Karpas-422 (cell line): Measurements from ENCODE around the gene ZNF785. TPM values are rescaled to one million over a fixed set of nuclear protein-coding genes. Genes with fewer than 3 reads are reported as not detected.
A peak's percentile ranks its signal among the peaks of the same experiment; 100 is the strongest.
"Not testable (repeated sequence)": the region's sequence is repeated elsewhere in the genome, so short reads cannot be mapped to it uniquely, and the experiment has no call there.

Experiments
- DNase-seq: peaks from one replicate; pipeline ENCODE4 v3.0.0-alpha.2; 2015
- H2AFZ ChIP-seq: fragments of 200-600 bp; sonication (generic); 2 replicates; pipeline ENCODE4 v1.6.1; 2014; ENCODE audit warnings: antibody characterized with exemption, low read length, mixed read lengths
- H3K27ac ChIP-seq: fragments of 200-600 bp; sonication (generic); 2 replicates; pipeline ENCODE4 v1.5.1; 2014; ENCODE audit warnings: mild to moderate bottlenecking, low read length, moderate library complexity
- H3K27me3 ChIP-seq: fragments of 200-600 bp; sonication (generic); 2 replicates; pipeline ENCODE4 v1.6.1; 2014; ENCODE audit warnings: low read length, mixed read lengths
- H3K36me3 ChIP-seq: fragments of 200-600 bp; sonication (generic); 2 replicates; pipeline ENCODE4 v1.6.1; 2014; ENCODE audit warnings: low read length, mixed read lengths; ENCODE audit not compliant: insufficient read depth
- H3K4me1 ChIP-seq: fragments of 200-600 bp; sonication (generic); 2 replicates; pipeline ENCODE4 v1.6.1; 2014; ENCODE audit warnings: mild to moderate bottlenecking, low read length, mixed read lengths
- H3K4me2 ChIP-seq: fragments of 200-600 bp; sonication (generic); 2 replicates; pipeline ENCODE4 v1.6.1; 2014; ENCODE audit warnings: low read length, low read depth, mild to moderate bottlenecking; ENCODE audit not compliant: poor library complexity, severe bottlenecking
- H3K4me3 ChIP-seq: fragments of 200-600 bp; sonication (generic); 2 replicates; pipeline ENCODE4 v1.5.1; 2014; ENCODE audit warnings: mild to moderate bottlenecking, antibody characterized with exemption, low read length, mixed read lengths
- H3K79me2 ChIP-seq: fragments of 200-600 bp; sonication (generic); 2 replicates; pipeline ENCODE4 v1.6.1; 2014; ENCODE audit warnings: mild to moderate bottlenecking, low read length, mixed read lengths
- H3K9ac ChIP-seq: fragments of 200-600 bp; sonication (generic); 2 replicates; pipeline ENCODE4 v1.6.0; 2014; ENCODE audit warnings: low read length
- H3K9me2 ChIP-seq: fragments of 200-600 bp; sonication (generic), shearing (Covaris generic); replicated peaks from 2 replicates; pipeline ENCODE4 v1.6.0; 2014; ENCODE audit warnings: mild to moderate bottlenecking, low read length, moderate library complexity; ENCODE audit not compliant: insufficient read depth
- H3K9me3 ChIP-seq: fragments of 300-700, 200-600 bp; sonication (generic); 2 replicates; pipeline ENCODE4 v1.6.1; 2014; ENCODE audit warnings: low read length, mixed read lengths
- H4K20me1 ChIP-seq: fragments of 200-600 bp; sonication (generic); 2 replicates; pipeline ENCODE4 v1.6.1; 2014; ENCODE audit warnings: mild to moderate bottlenecking, antibody characterized with exemption, low read length, low read depth; ENCODE audit not compliant: insufficient read depth
- total RNA-seq: library from RNA; depleted of rRNA; stranded (reverse); fragments of >200 nt; shearing (Covaris generic); gene quantifications from 2 replicates; pipeline ENCODE4 v1.2.3, GENCODE V29; 2014; ENCODE audit warnings: low replicate concordance

ZNF785 gene
- total RNA-seq, 1 experiment from 2014 or later, result 20.8 TPM

GRCh38 chr16:30546115-30546514, 39.4 kb downstream of the ZNF785 start:
- H3K4me2 ChIP-seq, result no peak overlapping the region

GRCh38 chr16:30543067-30543466, 42.4 kb downstream of the ZNF785 start:
- Histone ChIP-seq H3K4me1 (peaks cover 22% of the 10 kb centered on the region), H4K20me1 (no peaks in the 10 kb centered on the region), H3K9ac (no peak overlapping the region), H3K79me2 (no peaks in the 10 kb centered on the region), H2AFZ (no peak overlapping the region), H3K9me3 (no peaks in the 10 kb centered on the region), H3K4me2 (no peak overlapping the region), H3K9me2 (no peaks in the 10 kb centered on the region), H3K4me3 (no peak overlapping the region), H3K27me3 (no peaks in the 10 kb centered on the region), H3K36me3 (no peaks in the 10 kb centered on the region), H3K27ac (no peak overlapping the region)
- DNase-seq, result no peak

More at GRCh38 chr16:30546115-30546514, 39.4 kb downstream of the ZNF785 start:
- DNase-seq, result no peak
- Histone ChIP-seq H3K27me3 (no peaks in the 10 kb centered on the region), H3K9ac (no peak overlapping the region), H4K20me1 (no peaks in the 10 kb centered on the region), H3K4me3 (no peak overlapping the region), H3K9me2 (no peaks in the 10 kb centered on the region), H3K27ac (no peak overlapping the region), H2AFZ (no peak overlapping the region), H3K4me1 (no peaks in the 10 kb centered on the region), H3K79me2 (no peaks in the 10 kb centered on the region), H3K9me3 (no peaks in the 10 kb centered on the region), H3K36me3 (no peaks in the 10 kb centered on the region)

- Histone ChIP-seq H3K79me2 (no peaks in the 10 kb centered on the region), H3K27me3 (no peaks in the 10 kb centered on the region), H3K4me3 (no peak overlapping the region), H3K4me2 (no peak overlapping the region), H3K27ac (no peak overlapping the region), H2AFZ (no peak overlapping the region), H4K20me1 (no peaks in the 10 kb centered on the region), H3K4me1 (peaks cover 27% of the 10 kb centered on the region), H3K36me3 (no peaks in the 10 kb centered on the region), H3K9me3 (no peaks in the 10 kb centered on the region), H3K9ac (no peak overlapping the region), H3K9me2 (no peaks in the 10 kb centered on the region)
- DNase-seq, result no peak
Measured at GRCh38 chr16:30541502-30542329, 43.8 kb downstream of the ZNF785 start.

GRCh38 chr16:30540916-30541464, 44.5 kb downstream of the ZNF785 start:
- H3K9ac ChIP-seq, H3K79me2 ChIP-seq, H2AFZ ChIP-seq, H3K27me3 ChIP-seq, H4K20me1 ChIP-seq, H3K9me2 ChIP-seq, H3K36me3 ChIP-seq, H3K9me3 ChIP-seq, H3K27ac ChIP-seq, H3K4me2 ChIP-seq, H3K4me3 ChIP-seq, DNase-seq: not testable (repeated sequence)
- H3K4me1 ChIP-seq, result peaks cover 34% of the 10 kb centered on the region

- Histone ChIP-seq H3K4me3 (peak overlapping the region; percentile 38; the same call in 1 of the 2 replicates), H3K4me2 (peak overlapping the region; percentile 68), H3K4me1 (peaks cover 43% of the 10 kb centered on the region), H3K9ac (peak overlapping the region; percentile 51), H3K27ac (peak overlapping the region; percentile 53), H3K79me2 (peaks cover 13% of the 10 kb centered on the region)
- not testable (repeated sequence) for H4K20me1 ChIP-seq, H2AFZ ChIP-seq, H3K9me3 ChIP-seq, H3K27me3 ChIP-seq, H3K36me3 ChIP-seq, H3K9me2 ChIP-seq
- DNase-seq, result peak; percentile 84
Measured at GRCh38 chr16:30539986-30540526, 45.4 kb downstream of the ZNF785 start.

- Histone ChIP-seq H3K9ac (peak overlapping the region; percentile 51), H3K27me3 (no peaks in the 10 kb centered on the region), H2AFZ (no peak overlapping the region), H4K20me1 (no peaks in the 10 kb centered on the region), H3K9me3 (no peaks in the 10 kb centered on the region), H3K4me3 (peak overlapping the region; percentile 38; the same call in 1 of the 2 replicates), H3K36me3 (no peaks in the 10 kb centered on the region), H3K4me2 (peak overlapping the region; percentile 68), H3K79me2 (peaks cover 20% of the 10 kb centered on the region), H3K27ac (peak overlapping the region; percentile 53), H3K4me1 (peaks cover 45% of the 10 kb centered on the region), H3K9me2 (no peaks in the 10 kb centered on the region)
- DNase-seq, result no peak
Measured at GRCh38 chr16:30539000-30539964, 46.2 kb downstream of the ZNF785 start.

GRCh38 chr16:30536391-30537024, 49.0 kb downstream of the ZNF785 start:
- Histone ChIP-seq H3K27ac (peak overlapping the region; percentile 81; the same call in 1 of the 2 replicates), H3K9ac (peak overlapping the region; percentile 81), H3K4me3 (peak overlapping the region; percentile 90), H3K79me2 (peaks cover 34% of the 10 kb centered on the region), H3K4me2 (peak overlapping the region; percentile 93), H3K4me1 (peaks cover 53% of the 10 kb centered on the region)
- not testable (repeated sequence) for DNase-seq, H3K9me3 ChIP-seq, H3K9me2 ChIP-seq, H2AFZ ChIP-seq, H3K36me3 ChIP-seq, H3K27me3 ChIP-seq, H4K20me1 ChIP-seq
